IPS-NIHi11 (cell line): ENCODE measurements around the gene NFIB.

Source experiments
- DNase-seq: peaks from one replicate; pipeline ENCODE4 v3.0.0; 2012; ENCODE audit warnings: mixed read lengths, low spot score

NFIB gene

GRCh38 chr9:14313951-14314423 is at the start of gene NFIB:
Gene NFIB (minus strand): TSS chr9:14314141. CDS start chr9:14313511, 630 bp downstream.
- DNase-seq, result peak; percentile 58

- no peak for DNase-seq
These were observed 48.2 kb upstream of the NFIB start for GRCh38 chr9:14362175-14362574.

- DNase-seq, result no peak
These were observed 47.1 kb upstream of the NFIB start for GRCh38 chr9:14361074-14361473.

GRCh38 chr9:14358523-14358922 is 44.6 kb upstream of the NFIB start:
- no peak for DNase-seq

DNA sequence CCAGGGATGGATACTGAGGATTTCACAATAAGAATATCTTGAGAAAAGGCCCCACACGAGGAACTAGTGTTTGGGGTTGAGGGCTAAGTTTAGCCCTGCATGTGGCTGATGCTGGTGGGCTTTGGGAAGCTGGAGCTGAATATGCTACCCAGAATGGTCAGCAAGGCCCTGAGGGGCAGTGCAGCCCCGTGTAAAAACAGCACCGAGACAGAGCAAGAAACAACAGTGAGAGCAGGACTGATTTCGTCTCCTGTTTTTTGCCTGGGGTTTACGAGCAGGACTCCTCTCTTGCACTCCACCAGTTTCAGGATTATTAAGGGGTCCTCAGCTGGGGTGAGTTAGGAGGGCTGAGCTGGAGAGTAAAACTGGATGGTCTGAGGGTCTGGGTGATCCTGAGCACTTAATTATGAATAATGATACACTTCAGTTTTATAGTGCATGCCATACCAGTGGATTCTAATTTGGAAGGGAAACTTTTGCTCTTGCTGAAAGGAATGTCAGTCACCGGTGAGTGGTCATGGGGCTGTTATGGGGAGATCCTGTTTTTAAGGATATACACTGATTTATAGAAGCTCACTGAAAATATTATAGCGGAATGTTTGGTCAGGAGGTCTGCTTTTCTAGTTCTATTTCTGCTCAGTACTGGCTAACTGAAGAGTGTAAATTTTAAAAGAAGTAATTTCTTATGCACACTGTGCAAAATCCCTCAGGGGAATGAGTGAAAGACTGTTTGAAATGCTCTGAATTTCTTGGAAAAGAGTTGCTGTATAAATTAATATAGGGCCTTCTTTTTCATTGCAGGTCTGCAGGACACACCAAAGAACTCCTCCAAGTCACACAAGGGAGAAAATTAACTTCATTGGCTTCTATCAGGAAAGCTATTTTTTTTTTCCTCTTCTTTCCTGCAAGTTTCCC is 42.7 kb upstream of the NFIB start:
- no peak for DNase-seq

DNA sequence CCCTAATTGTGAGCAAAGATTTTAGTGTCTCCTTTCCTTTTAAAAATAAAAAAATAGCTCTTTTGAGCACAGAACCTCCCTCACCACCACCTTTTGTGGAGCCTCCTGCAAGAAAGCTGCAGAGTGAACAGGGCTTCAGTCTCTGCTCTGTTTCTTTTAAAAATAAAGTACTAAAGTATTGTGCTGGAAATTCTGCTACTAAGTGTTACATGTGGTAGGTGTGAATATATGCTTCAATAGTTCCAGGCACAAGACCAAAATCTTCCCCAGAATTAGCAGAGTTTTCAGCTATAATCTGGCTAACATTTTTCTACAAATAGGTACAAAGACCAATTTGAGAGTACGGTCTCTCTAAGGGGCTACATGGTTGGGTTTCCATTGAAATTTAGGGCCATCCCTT is 40.3 kb upstream of the NFIB start:
- DNase-seq, result no peak

- DNase-seq, result peak; percentile 91
These were observed 39.5 kb upstream of the NFIB start for GRCh38 chr9:14353222-14354056.

GRCh38 chr9:14352503-14352902 is 38.6 kb upstream of the NFIB start:
- DNase-seq, result no peak

DNA sequence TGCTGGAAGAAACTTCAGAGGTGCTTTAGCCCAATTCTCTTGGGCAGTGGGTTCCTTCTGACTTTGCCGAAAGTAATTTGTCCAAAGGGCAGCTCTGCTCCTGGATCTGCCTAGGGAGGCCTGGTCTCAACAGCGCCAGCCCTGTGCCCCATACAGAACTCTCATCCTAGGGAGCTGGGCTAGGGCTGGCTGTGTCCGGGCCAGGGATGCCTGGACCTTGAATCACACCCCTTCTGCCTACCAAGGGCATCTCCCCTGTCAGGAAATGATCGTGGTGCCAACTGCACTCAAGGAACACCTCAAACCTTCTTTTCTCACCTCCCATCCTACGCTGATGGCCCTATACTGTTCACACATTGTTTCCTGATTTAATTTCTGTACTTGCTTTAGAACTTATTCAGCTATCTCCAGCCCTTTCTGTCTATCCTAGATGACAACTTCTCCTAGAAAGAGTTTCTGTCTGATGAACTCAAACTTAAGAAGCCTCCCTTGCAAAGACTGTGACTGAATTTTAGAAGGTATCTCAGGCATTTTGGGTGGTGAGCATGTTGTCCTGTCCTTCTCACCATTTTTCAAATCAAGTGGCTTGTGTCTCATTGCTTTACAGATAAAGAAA is 37.4 kb upstream of the NFIB start:
- DNase-seq, result no peak

GRCh38 chr9:14350754-14351153 is 36.8 kb upstream of the NFIB start:
- DNase-seq, result no peak

GRCh38 chr9:14350349-14350728 is 36.4 kb upstream of the NFIB start:
- no peak for DNase-seq

DNA sequence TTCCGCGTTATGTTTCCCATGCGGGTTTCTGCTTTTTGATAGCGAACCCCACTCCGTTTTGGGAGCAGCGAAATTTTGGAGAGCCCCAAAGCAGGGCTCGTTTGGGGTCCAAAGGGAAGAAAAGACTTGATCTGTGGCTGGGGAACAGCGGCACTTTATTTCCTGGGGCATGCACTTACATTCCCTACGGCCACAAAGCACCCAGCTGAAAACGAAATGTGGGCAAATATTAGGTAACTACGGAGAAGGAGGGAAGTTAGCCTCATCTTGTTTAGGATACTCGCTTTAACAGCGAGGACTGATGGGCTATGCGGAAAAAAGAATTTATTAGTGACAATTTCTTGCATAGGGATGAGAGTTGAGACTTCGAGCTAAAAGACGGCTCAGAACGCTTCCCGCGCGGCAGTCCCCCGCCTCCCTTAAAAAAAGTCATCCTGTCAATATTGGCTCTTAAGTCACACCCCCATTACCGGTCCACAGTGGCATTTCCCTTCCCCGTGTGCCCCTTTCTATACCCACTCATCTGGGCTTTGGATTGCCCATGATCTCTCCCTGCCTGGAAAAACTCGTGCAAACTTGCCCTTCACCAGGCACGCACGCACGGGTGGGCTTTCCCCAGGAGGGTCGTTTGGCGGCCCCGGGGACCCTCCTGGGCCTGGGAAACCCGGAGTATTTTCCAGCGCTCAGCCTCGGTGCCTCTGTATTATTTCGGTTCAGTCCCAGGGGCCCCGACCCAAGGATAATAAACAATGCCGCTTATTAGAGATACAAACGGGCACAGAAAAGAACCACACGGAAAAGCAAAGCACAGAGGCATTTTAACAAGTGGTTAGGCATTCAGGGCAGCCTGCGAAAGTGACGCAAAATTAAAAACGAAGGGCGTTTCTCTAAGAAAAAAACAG is 35.8 kb upstream of the NFIB start:
- no peak for DNase-seq

DNA sequence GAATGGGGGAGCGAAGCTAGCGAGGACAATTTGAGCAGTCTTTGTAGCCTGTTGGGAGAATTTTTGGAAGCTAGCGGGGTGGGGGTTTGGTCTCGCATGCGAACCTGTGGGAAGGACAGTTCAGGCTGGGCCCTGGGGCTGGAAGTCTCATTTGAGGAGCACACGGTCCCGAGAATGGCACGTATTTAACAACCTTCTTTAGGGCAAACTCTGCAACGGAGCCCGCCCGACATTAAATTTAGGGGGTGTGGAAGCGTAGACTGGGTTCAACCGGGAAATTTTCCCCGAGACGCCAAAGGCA is 35.2 kb upstream of the NFIB start:
- DNase-seq, result no peak

DNA sequence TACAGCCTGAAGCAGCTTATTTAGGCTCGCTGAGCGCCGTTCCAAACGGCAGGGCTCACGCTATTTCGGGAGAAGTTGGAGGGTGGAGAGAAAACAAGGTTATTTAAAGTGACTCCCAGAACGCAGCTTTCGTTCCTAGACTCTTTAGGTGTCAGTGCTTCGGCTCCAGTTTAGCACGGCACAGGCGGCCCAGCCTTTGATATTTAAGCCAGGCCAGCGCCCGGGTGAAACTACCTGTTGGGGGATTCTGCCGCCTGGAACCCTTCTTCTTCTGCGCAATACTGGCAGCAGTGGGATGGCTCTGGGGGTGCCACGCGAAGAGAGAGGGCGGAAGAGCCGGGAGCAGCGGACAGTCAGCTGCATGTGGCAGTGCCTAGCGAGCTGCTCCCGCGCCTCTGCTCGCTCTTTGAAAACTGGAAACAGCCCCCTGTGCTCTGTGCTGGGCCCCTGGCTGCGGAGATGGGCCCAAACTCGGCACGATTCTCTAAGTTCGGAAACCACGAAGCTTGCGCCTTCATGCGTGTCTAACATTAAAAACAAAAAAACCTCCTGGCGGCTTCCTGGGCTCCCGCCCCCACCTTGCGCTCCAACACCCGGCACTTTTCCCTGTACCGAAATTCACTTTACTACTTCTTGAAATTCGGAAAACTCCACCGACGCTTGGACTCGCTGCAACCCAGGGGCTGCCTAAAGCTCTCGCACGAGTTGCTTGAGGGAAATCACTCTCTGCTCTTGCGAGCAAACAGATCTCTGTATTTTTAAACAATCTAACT is 34.6 kb upstream of the NFIB start:
- no peak for DNase-seq

DNA sequence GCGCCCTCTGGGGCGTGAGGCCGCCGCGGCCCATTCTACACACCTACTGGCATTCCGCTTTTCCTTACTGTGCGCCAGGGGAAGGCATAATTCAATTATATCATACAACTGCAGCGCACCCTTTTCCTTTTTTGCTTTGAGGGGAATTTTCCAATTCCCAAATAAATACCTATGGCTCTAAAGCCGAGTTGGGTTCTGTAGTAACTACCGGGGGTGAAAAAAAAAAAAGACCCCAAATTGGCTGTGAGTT is 34.1 kb upstream of the NFIB start:
- no peak for DNase-seq

DNA sequence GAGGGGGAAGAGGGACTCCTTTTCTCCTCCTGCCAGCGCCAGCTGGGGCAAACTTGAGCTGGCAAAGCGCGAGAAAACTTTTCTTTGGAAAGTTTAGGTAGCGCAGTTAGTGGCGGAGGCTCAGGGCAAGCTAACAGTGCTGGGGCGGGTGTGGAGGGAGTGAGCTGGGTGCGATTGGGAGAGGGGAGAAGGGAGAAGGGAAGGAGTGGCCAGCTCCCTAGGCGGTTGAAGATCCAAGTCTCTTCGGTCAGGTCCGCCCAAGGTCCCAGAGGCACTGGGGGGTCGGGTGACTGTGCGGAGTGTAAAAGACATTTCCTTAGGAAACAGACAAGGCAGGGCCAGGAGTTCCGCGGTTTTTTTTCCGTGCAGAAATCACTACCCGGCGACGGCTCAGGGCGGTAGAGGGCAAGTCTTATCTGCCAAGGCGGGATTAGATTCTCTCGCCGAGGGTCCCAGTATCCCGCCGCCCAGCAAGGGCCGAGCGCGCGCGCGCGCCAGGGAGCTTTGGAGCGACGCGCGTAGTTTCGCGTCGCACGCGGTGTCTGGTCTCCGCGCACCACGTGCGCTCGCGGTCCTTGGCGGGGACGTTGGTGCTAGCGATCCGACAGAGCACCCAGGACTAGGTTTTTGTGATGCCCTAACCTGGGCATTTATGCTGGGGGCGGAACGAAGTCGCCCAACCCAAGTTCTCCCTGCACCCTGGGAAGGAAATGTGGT is 33.6 kb upstream of the NFIB start:
- DNase-seq, result peak; percentile 66

DNA sequence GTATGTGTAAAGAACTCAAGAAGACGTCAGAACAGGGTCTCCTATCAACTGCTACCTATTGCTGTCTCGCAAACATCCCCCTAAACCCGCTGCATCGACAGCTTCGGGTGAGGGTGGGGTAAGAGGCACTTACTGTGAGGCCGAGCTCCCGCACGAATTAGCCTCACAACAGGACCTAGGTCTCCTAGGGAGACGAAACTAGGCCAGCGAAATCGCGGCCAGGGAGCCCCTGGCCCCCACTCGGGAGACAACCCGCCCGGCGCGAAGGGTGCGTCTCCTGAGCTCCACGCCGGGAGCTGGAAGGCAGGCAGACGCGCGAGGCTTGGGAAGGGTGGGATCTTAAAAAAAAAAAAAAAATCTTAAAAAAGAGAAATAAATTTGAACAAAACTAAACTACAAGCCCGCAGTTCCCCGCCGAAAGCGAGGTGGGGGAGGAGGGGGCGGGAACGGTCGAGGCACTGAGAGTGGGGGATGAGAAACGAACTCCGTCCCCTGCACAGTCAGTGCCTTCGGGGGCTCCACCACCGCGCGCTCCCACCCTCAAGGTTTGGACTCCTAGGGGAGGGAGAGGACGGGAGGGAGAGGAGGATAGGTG is 33.0 kb upstream of the NFIB start:
- DNase-seq, result no peak

- no peak for DNase-seq
These were observed 32.4 kb upstream of the NFIB start for GRCh38 chr9:14346231-14346791.

DNA sequence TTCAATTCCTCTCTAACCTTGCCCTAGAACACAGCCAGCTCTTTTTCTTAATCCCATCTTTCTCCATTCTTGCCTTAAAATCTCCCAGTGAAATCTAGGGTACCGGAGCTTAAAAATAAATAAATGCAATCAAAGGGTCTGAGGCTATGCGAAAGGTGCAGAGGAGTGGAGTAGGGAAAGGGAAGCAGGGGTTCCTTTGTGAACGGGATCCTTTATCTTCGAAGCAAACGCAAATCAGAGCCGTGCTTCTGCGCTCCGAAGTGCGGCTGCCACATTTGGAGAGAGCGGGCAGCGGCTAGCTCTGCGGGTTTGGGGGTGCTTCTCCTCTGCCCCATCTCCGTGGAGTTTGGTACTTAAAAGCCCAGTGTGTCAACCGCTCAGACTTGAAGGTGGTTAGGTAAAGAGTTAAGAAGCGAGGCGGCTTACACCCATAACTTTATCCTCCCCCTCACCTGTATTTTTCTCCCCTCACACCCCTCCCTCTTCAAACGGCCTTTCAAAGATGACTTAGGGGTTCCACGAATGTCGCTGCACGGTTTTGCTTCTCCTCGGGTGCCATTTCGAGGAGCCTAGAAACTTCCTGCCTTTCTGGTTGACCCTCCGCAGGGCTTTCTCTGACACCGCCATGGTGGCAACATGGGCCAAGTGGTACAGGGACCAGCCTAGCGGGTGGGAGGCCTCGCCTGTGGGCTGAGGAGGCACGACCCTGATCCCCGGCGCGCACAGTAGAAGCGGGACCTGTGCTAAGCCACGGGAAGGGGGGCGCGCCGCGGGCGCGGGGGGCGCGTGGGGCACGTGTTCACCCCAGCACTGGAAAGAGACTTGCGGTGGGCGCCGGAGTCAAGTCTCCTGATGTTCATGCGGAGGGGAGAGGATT is 31.7 kb upstream of the NFIB start:
- no peak for DNase-seq
